SJCRH30 (cell line): ENCODE results near the gene TMEM52B. TPM values are rescaled to one million over a fixed set of nuclear protein-coding genes. Genes with fewer than 3 reads are reported as not detected.
A peak's percentile ranks its signal among the peaks of the same experiment; 100 is the strongest.

Experiments
- DNase-seq, 2 experiments: peaks; one replicate each; pipeline ENCODE4 v3.0.0-alpha.2; 2015 to 2020
- H3K27ac ChIP-seq: fragments of 250-450 bp; sonication (Bioruptor Pico); 2 replicates; pipeline ENCODE4 v1.5.1; 2020; ENCODE audit warnings: mild to moderate bottlenecking, moderate library complexity
- H3K27me3 ChIP-seq: fragments of 250-450 bp; sonication (Bioruptor Pico); 2 replicates; pipeline ENCODE4 v1.5.1; 2020; ENCODE audit warnings: mild to moderate bottlenecking, moderate library complexity
- H3K36me3 ChIP-seq: fragments of 250-450 bp; sonication (Bioruptor Pico); 2 replicates; pipeline ENCODE4 v1.5.1; 2020; ENCODE audit warnings: mild to moderate bottlenecking, moderate library complexity
- H3K4me1 ChIP-seq: fragments of 250-450 bp; sonication (Bioruptor Pico); 2 replicates; pipeline ENCODE4 v1.5.1; 2020; ENCODE audit warnings: mild to moderate bottlenecking, moderate library complexity
- H3K4me3 ChIP-seq: fragments of 250-450 bp; sonication (Bioruptor Pico); 2 replicates; pipeline ENCODE4 v1.5.1; 2020; ENCODE audit warnings: mild to moderate bottlenecking, moderate library complexity
- H3K9me3 ChIP-seq: fragments of 250-450 bp; sonication (Bioruptor Pico); replicated peaks from 2 replicates; pipeline ENCODE4 v1.5.1; 2020; ENCODE audit warnings: mild to moderate bottlenecking, moderate library complexity
- total RNA-seq: library from RNA; depleted of rRNA; stranded (reverse); fragments of >200 nt; shearing (Covaris generic); gene quantifications from 2 replicates; pipeline ENCODE4 v1.2.3, GENCODE V29; 2014

The TMEM52B gene
- total RNA-seq, 1 experiment from 2014 or later: not detected

DNA sequence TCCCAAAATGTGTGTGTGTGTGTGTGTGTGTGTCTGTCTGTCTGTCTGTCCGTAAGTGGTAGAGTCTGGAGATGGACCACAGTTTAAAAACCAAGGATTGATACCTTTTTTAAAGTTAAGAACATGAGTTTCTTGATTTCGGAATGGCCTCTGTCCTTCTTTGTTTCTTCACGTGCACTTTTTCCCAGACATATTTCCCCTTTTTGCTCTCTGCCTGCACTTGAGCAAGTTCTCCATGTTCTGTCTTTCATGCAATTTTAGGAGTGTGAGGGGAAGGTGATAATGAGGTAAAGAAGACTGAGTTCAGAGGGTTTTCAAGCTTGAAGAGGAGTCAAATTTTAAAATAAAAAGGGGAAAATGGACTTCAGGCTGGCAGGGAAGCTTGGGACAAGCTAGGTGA is 19.6 kb upstream of the TMEM52B start:
- DNase-seq: no peak
- no peaks in the 10 kb centered on the region for H3K9me3 ChIP-seq
- H3K4me1 ChIP-seq: no peaks in the 10 kb centered on the region
- no peak overlapping the region for H3K4me3 ChIP-seq
- H3K27me3 ChIP-seq: no peaks in the 10 kb centered on the region
- H3K27ac ChIP-seq: no peak overlapping the region
- no peaks in the 10 kb centered on the region for H3K36me3 ChIP-seq

DNA sequence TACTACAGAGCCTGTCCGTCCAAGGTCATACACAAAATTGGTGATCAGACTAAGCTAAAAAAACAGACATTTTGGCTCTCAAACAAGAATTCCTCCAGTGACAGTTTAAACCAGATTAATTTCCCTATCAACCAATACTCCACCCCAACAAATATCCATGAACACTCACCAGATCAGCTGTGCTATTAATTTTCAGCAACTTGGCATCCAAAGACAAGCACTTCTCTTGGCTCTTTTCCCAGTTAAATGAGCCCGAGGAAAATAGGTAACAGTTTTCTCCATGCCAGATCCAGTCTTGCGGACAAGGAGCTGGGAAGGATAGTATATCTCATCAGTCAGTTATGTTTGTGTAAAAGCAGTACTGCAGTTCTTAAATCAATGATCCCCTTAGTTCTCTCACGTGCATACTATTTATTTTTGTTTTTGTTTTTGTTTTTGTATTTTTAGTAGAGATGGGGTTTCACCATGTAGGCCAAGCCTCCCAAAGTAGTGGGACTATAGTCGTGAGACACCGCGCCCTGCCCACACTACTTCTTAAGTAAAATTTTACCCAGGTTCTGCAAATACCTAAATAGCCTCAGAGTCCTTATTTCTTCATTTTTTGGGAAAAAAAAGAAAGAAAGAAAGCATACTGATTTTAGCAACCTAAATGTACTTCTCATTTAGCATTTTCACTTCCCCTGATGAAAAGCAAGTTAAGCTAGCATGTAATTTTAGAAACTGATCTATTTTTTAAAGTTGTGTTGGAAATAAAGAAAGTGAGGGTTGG is 18.0 kb upstream of the TMEM52B start:
- Histone ChIP-seq H3K36me3 (no peaks in the 10 kb centered on the region), H3K4me1 (no peaks in the 10 kb centered on the region), H3K9me3 (no peaks in the 10 kb centered on the region), H3K4me3 (no peak overlapping the region), H3K27me3 (no peaks in the 10 kb centered on the region), H3K27ac (no peak overlapping the region)
- DNase-seq: no peak

DNA sequence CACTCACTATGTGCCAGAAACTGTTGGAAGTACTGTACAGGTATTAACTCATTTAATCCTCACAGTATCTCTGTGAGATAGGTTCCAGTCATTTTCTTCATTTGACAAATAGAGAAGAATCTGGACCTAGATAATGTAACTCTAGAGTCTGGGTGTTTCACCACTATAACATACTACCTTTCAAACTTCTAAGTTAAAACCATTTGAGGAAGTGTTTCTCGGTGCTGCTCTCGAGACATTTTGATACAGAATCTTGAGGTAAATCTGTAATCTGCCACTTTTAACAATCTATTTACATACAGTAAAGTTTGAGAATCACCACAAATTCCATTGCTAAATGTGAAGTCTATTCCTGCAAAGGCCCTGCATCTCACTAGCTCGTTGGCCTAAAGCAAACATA is 15.7 kb upstream of the TMEM52B start:
- H3K4me1 ChIP-seq: no peaks in the 10 kb centered on the region
- no peak overlapping the region for H3K27ac ChIP-seq
- no peak overlapping the region for H3K4me3 ChIP-seq
- DNase-seq: no peak
- no peaks in the 10 kb centered on the region for H3K9me3 ChIP-seq
- H3K27me3 ChIP-seq: no peaks in the 10 kb centered on the region
- no peaks in the 10 kb centered on the region for H3K36me3 ChIP-seq

GRCh38 chr12:10165421-10165820 is 13.4 kb upstream of the TMEM52B start:
- H3K9me3 ChIP-seq: no peaks in the 10 kb centered on the region
- H3K36me3 ChIP-seq: no peaks in the 10 kb centered on the region
- DNase-seq: no peak
- H3K4me1 ChIP-seq: no peaks in the 10 kb centered on the region
- H3K27ac ChIP-seq: no peak overlapping the region
- H3K4me3 ChIP-seq: no peak overlapping the region
- no peaks in the 10 kb centered on the region for H3K27me3 ChIP-seq

GRCh38 chr12:10167599-10167998 is 11.2 kb upstream of the TMEM52B start:
- H3K4me3 ChIP-seq: no peak overlapping the region
- H3K36me3 ChIP-seq: no peaks in the 10 kb centered on the region
- DNase-seq: no peak
- H3K9me3 ChIP-seq: no peaks in the 10 kb centered on the region
- H3K4me1 ChIP-seq: no peaks in the 10 kb centered on the region
- H3K27me3 ChIP-seq: no peaks in the 10 kb centered on the region; the same call in 1 of the 2 replicates
- H3K27ac ChIP-seq: no peak overlapping the region

- Histone ChIP-seq H3K36me3 (no peaks in the 10 kb centered on the region), H3K4me1 (no peaks in the 10 kb centered on the region), H3K4me3 (no peak overlapping the region), H3K9me3 (no peaks in the 10 kb centered on the region), H3K27ac (no peak overlapping the region), H3K27me3 (no peaks in the 10 kb centered on the region; the same call in 1 of the 2 replicates)
- no peak for DNase-seq
Measured at GRCh38 chr12:10169104-10169503, 9.7 kb upstream of the TMEM52B start.

DNA sequence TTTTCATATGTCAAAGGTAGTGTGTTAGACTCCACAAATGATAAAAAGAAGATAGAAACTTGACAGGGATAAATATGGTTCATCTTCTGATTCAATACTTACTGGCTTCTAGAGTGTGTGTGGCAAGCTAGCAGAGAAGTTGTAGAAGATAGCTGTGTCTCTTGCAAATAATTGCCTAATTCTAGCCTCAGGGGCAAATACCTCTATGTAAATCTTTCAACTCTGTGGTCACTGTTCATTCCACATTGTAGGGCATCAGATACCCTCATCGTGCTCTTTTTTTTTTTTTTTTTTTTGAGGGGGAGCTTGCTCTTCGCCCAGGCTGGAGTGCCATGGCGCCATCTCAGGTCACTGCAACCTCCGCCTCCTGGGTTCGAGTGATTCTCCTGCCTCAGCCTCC is 8.6 kb upstream of the TMEM52B start:
- no peak for DNase-seq
- Histone ChIP-seq H3K4me1 (no peaks in the 10 kb centered on the region), H3K27me3 (no peaks in the 10 kb centered on the region; the same call in 1 of the 2 replicates), H3K36me3 (no peaks in the 10 kb centered on the region), H3K4me3 (no peak overlapping the region), H3K27ac (no peak overlapping the region), H3K9me3 (no peaks in the 10 kb centered on the region)

- Histone ChIP-seq H3K4me3 (no peak within 1 kb of the TSS), H3K27me3 (no peaks in the 10 kb centered on the region; the same call in 1 of the 2 replicates), H3K4me1 (no peaks in the 10 kb centered on the region), H3K9me3 (no peaks in the 10 kb centered on the region), H3K36me3 (no peaks in the 10 kb centered on the region), H3K27ac (no peak within 1 kb of the TSS)
- DNase-seq: no peak
Measured at GRCh38 chr12:10171973-10172728, 6.7 kb upstream of the TMEM52B start, which contains the start of gene OLR1. Gene OLR1 (minus strand): TSS chr12:10172132. CDS start chr12:10172077, 55 bp downstream.

DNA sequence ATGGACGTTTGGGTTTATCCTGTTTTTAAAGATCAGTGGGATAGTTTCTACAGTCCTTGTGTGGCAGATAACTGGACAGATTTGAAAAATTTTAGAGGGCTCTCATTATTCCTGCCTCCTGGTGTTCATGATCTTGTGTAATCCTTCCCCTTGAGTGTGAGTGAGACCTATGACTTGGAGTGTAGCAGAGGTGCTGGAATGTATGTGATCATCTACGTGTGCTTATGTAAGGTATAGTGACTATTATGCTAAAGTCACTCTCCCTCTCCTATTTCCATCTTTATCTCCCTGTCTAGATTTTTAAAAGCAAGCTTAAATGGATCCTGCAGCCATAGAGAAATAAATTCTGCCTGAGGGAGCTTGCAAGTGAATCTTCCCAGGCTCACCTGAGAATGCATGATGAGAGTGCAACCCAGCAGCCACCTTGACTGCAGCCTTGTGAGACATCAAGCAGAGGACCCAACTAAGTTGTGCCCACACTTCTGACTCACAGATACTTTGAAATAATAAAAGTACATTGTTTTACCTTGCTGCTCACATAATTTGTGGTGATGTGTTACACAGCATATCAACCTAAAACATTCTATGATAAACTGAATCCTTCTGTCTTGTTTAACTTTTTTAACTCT is 3.7 kb upstream of the TMEM52B start:
- no peaks in the 10 kb centered on the region for H3K4me1 ChIP-seq
- no peaks in the 10 kb centered on the region for H3K36me3 ChIP-seq
- no peak overlapping the region for H3K27ac ChIP-seq
- H3K4me3 ChIP-seq: no peak overlapping the region
- no peak for DNase-seq
- no peaks in the 10 kb centered on the region for H3K9me3 ChIP-seq
- H3K27me3 ChIP-seq: peaks cover 3% of the 10 kb centered on the region; the same call in 1 of the 2 replicates

GRCh38 chr12:10175846-10176636 is 2.8 kb upstream of the TMEM52B start:
- no peak overlapping the region for H3K27ac ChIP-seq
- H3K4me1 ChIP-seq: no peaks in the 10 kb centered on the region
- no peaks in the 10 kb centered on the region for H3K9me3 ChIP-seq
- no peak overlapping the region for H3K4me3 ChIP-seq
- H3K36me3 ChIP-seq: no peaks in the 10 kb centered on the region
- peaks cover 3% of the 10 kb centered on the region; the same call in 1 of the 2 replicates for H3K27me3 ChIP-seq
- DNase-seq: no peak

DNA sequence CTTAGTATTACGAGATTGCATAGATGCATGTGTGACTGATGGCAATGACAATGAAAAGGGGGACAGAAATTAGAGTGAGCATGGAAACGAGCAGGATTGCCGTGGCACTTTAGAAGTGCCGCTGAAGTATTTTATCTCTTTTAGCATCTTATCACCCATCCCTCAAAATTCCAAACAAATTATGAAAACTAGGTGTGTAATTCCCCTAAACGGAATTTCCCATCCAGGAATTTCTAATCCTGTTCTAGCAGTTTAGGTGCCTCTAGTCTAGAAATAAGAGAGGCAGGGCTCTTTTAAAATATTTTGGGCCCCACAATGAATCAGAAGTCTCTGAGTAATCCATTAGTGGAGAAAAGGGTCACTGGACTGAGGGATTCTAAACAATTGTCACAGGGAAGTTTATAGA is 947 bp downstream of the TMEM52B start:
- no peak for DNase-seq
- H3K27me3 ChIP-seq: peaks cover 3% of the 10 kb centered on the region; the same call in 1 of the 2 replicates
- H3K36me3 ChIP-seq: no peaks in the 10 kb centered on the region
- no peak overlapping the region for H3K27ac ChIP-seq
- no peaks in the 10 kb centered on the region for H3K9me3 ChIP-seq
- no peak overlapping the region for H3K4me3 ChIP-seq
- no peaks in the 10 kb centered on the region for H3K4me1 ChIP-seq

- peaks cover 3% of the 10 kb centered on the region; the same call in 1 of the 2 replicates for H3K27me3 ChIP-seq
- H3K27ac ChIP-seq: no peak overlapping the region
- no peak for DNase-seq
- no peaks in the 10 kb centered on the region for H3K9me3 ChIP-seq
- no peak overlapping the region for H3K4me3 ChIP-seq
- no peaks in the 10 kb centered on the region for H3K4me1 ChIP-seq
- H3K36me3 ChIP-seq: no peaks in the 10 kb centered on the region
Measured at GRCh38 chr12:10182354-10183049, 3.7 kb downstream of the TMEM52B start.

- peak; percentile 4 to 13 for DNase-seq
- Histone ChIP-seq H3K27ac (no peak overlapping the region), H3K27me3 (no peaks in the 10 kb centered on the region), H3K4me1 (no peaks in the 10 kb centered on the region), H3K36me3 (no peaks in the 10 kb centered on the region), H3K9me3 (no peaks in the 10 kb centered on the region), H3K4me3 (no peak overlapping the region)
Measured at GRCh38 chr12:10184261-10184843, 5.5 kb downstream of the TMEM52B start.

DNA sequence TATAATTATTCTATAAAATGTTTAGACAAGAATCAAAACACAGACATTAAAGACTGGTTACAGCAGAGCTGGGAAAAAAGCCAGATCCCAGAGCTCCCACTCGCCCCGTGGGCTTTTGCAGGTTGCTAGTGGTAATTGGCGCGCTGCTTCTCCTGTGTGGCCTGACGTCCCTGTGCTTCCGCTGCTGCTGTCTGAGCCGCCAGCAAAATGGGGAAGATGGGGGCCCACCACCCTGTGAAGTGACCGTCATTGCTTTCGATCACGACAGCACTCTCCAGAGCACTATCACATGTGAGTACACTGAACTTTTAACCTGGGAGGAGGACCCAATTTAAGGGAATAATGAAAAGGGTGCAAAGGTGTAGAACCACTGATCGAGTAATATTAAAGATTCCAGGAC is 7.5 kb downstream of the TMEM52B start:
- Histone ChIP-seq H3K27me3 (no peaks in the 10 kb centered on the region), H3K4me1 (no peaks in the 10 kb centered on the region), H3K4me3 (no peak overlapping the region), H3K27ac (no peak overlapping the region), H3K36me3 (no peaks in the 10 kb centered on the region), H3K9me3 (no peaks in the 10 kb centered on the region)
- DNase-seq: no peak
